Measurements from ENCODE around the gene PCDHGC3. TPM values are rescaled to one million over a fixed set of nuclear protein-coding genes. Genes with fewer than 3 reads are reported as not detected.

The PCDHGC3 gene
- total RNA-seq, 1 donor from 2014 or later = 41.9 TPM

GRCh38 chr5:141486091-141486490 lies 10.3 kb downstream of the PCDHGC3 start:
- TF ChIP-seq CTCF (IDR thresholded peaks at IDR 0.05; ENCODE audit: insufficient read depth, low read length, poor library complexity, severe bottlenecking) = no peak
- H3K27me3 ChIP-seq (ENCODE audit: control insufficient read depth, insufficient read depth, low read length) = peaks cover 14% of the 10 kb centered on the region
- DNase-seq (ENCODE audit: low read depth) = no peak
- H3K36me3 ChIP-seq (ENCODE audit: control insufficient read depth, insufficient read depth, low read length) = no peaks in the 10 kb centered on the region
- H3K4me3 ChIP-seq (ENCODE audit: low read depth, low read length) = no peak overlapping the region

GRCh38 chr5:141487131-141487530 lies 11.4 kb downstream of the PCDHGC3 start:
- TF ChIP-seq CTCF (IDR thresholded peaks at IDR 0.05; ENCODE audit: insufficient read depth, low read length, poor library complexity, severe bottlenecking) = no peak
- Histone ChIP-seq H3K4me3 (ENCODE audit: low read depth, low read length) (no peak overlapping the region), H3K36me3 (ENCODE audit: control insufficient read depth, insufficient read depth, low read length) (no peaks in the 10 kb centered on the region), H3K27me3 (ENCODE audit: control insufficient read depth, insufficient read depth, low read length) (peaks cover 25% of the 10 kb centered on the region)
- no peak for DNase-seq (ENCODE audit: low read depth)

- H3K36me3 ChIP-seq (ENCODE audit: control insufficient read depth, insufficient read depth, low read length) = no peaks in the 10 kb centered on the region
- TF ChIP-seq CTCF (IDR thresholded peaks at IDR 0.05; ENCODE audit: insufficient read depth, low read length, poor library complexity, severe bottlenecking) = no peak
- H3K4me3 ChIP-seq (ENCODE audit: low read depth, low read length) = no peak within 1 kb of the TSS
- no peak for DNase-seq (ENCODE audit: low read depth)
- peaks cover 31% of the 10 kb centered on the region for H3K27me3 ChIP-seq (ENCODE audit: control insufficient read depth, insufficient read depth, low read length)
Observed at GRCh38 chr5:141488591-141489561, 13.1 kb downstream of the PCDHGC3 start, which contains the start of gene PCDHGC5. PCDHGC5 (plus strand) TSS chr5:141489081; CDS start chr5:141489241, 160 bp downstream.

GRCh38 chr5:141489841-141490240 lies 14.1 kb downstream of the PCDHGC3 start:
- TF ChIP-seq CTCF (IDR thresholded peaks at IDR 0.05; ENCODE audit: insufficient read depth, low read length, poor library complexity, severe bottlenecking) = no peak
- no peak for DNase-seq (ENCODE audit: low read depth)
- no peaks in the 10 kb centered on the region for H3K36me3 ChIP-seq (ENCODE audit: control insufficient read depth, insufficient read depth, low read length)

GRCh38 chr5:141490271-141490670 lies 14.5 kb downstream of the PCDHGC3 start:
- Histone ChIP-seq H3K36me3 (ENCODE audit: control insufficient read depth, insufficient read depth, low read length) (no peaks in the 10 kb centered on the region), H3K27me3 (ENCODE audit: control insufficient read depth, insufficient read depth, low read length) (peaks cover 28% of the 10 kb centered on the region), H3K4me3 (ENCODE audit: low read depth, low read length) (no peak overlapping the region)
- DNase-seq (ENCODE audit: low read depth) = no peak
- no peak for TF ChIP-seq CTCF (IDR thresholded peaks at IDR 0.05; ENCODE audit: insufficient read depth, low read length, poor library complexity, severe bottlenecking)

More at GRCh38 chr5:141489841-141490240, 14.1 kb downstream of the PCDHGC3 start:
- peaks cover 31% of the 10 kb centered on the region for H3K27me3 ChIP-seq (ENCODE audit: control insufficient read depth, insufficient read depth, low read length)
- H3K4me3 ChIP-seq (ENCODE audit: low read depth, low read length) = no peak overlapping the region

Measured in kidney epithelial cell (primary cell).